A673 (cell line): ENCODE data around the gene DOCK4. TPM values are rescaled to one million over a fixed set of nuclear protein-coding genes. Genes with fewer than 3 reads are reported as not detected.

Experiments
- BruUV-seq: library from RNA; stranded (reverse); fragments of 400-500 nt; replicated peaks from 2 replicates; lab custom pipeline; 2021; lab: Mats Ljungman, UMichigan
- CTCF ChIA-PET: fragments of 300-600 bp; sonication (Branson Sonifier 250); formaldehyde crosslinking; loops from one replicate; lab custom pipeline; 2022; ENCODE audit warnings: antibody characterized with exemption; lab: Charles Lee
- POLR2A ChIA-PET: fragments of 300-600 bp; sonication (Branson Sonifier 250); formaldehyde crosslinking; loops from one replicate; lab custom pipeline; 2022; ENCODE audit warnings: antibody characterized with exemption; ENCODE audit not compliant: low non-redundant PET; lab: Charles Lee
- DNase-seq: peaks from one replicate; pipeline ENCODE4 v3.0.0-alpha.2; 2015; ENCODE audit warnings: low spot score
- H3K27ac ChIP-seq: fragments of 200-600 bp; sonication (generic); 2 replicates; pipeline ENCODE4 v1.5.1; 2016; ENCODE audit warnings: mixed run types, low read depth, mild to moderate bottlenecking, mixed read lengths, antibody characterized with exemption, low read length; ENCODE audit not compliant: poor library complexity, severe bottlenecking
- H3K27me3 ChIP-seq: fragments of 200-600 bp; sonication (generic); replicated peaks from 2 replicates; pipeline ENCODE4 v1.6.1; 2017; ENCODE audit warnings: mixed run types, low read depth, mild to moderate bottlenecking, mixed read lengths, antibody characterized with exemption, low read length; ENCODE audit not compliant: insufficient read depth, poor library complexity
- H3K36me3 ChIP-seq: fragments of 200-600 bp; sonication (generic); 2 replicates; pipeline ENCODE4 v1.6.1; 2016; ENCODE audit warnings: mixed run types, mild to moderate bottlenecking, mixed read lengths, antibody characterized with exemption, low read length; ENCODE audit not compliant: insufficient read depth, poor library complexity, severe bottlenecking
- H3K4me1 ChIP-seq: fragments of 200-600 bp; sonication (generic); 2 replicates; pipeline ENCODE4 v1.6.1; 2017; ENCODE audit warnings: mixed run types, mild to moderate bottlenecking, mixed read lengths, antibody characterized with exemption, low read length; ENCODE audit not compliant: insufficient read depth, poor library complexity, severe bottlenecking
- H3K4me3 ChIP-seq: fragments of 200-600 bp; sonication (generic); 2 replicates; pipeline ENCODE4 v1.5.1; 2016; ENCODE audit warnings: low read depth, mixed run types, mild to moderate bottlenecking, mixed read lengths, low read length; ENCODE audit not compliant: poor library complexity, severe bottlenecking
- H3K9me3 ChIP-seq: fragments of 200-600 bp; sonication (generic); 2 replicates; pipeline ENCODE4 v1.6.1; 2016; ENCODE audit warnings: mixed run types, low read depth, mild to moderate bottlenecking, mixed read lengths, antibody characterized with exemption, low read length; ENCODE audit not compliant: poor library complexity, severe bottlenecking
- CTCF ChIP-seq: fragments of 300-800, 200-600 bp; sonication (generic); conservative IDR thresholded peaks from 2 replicates; pipeline ENCODE4 v1.5.1; 2017; ENCODE audit warnings: low read depth, mild to moderate bottlenecking, antibody characterized with exemption, low read length, moderate library complexity, mixed read lengths
- EZH2 ChIP-seq: fragments of 200-600 bp; sonication (generic); IDR thresholded peaks from 2 replicates; pipeline ENCODE4 v1.6.1; 2017; ENCODE audit warnings: borderline replicate concordance, low read depth, mild to moderate bottlenecking, mixed read lengths, antibody characterized with exemption, low read length; ENCODE audit not compliant: poor library complexity, severe bottlenecking
- intact Hi-C: fragments of 100-400 bp; cut with micrococcal nuclease; formaldehyde crosslinking; loops from one replicate; pipeline ENCODE4 v1.10.0; 2022; ENCODE audit not compliant: unreplicated experiment
- total RNA-seq: library from RNA; stranded (reverse); gene quantifications from 2 replicates; pipeline ENCODE4 v1.2.3, GENCODE V29; 2021

The DOCK4 gene
- total RNA-seq, 1 experiment from 2014 or later: 28.5 TPM

- Histone ChIP-seq H3K4me1 (peaks cover 15% of the 10 kb centered on the region), H3K9me3 (peaks cover 13% of the 10 kb centered on the region), H3K36me3 (peaks cover 5% of the 10 kb centered on the region), H3K27me3 (no peaks in the 10 kb centered on the region), H3K27ac (no peak overlapping the region), H3K4me3 (no peak overlapping the region)
- no peak for TF ChIP-seq CTCF
- TF ChIP-seq EZH2: no peak
- no peak for DNase-seq
- POLR2A ChIA-PET: no interaction called here
- BruUV-seq: no TSS peak
- CTCF ChIA-PET: no interaction called here
- intact Hi-C loops: no loop called here
These were observed 366.9 kb downstream of the DOCK4 start for GRCh38 chr7:111839261-111839660.

- H3K4me3 ChIP-seq: no peak overlapping the region
These were observed 369.6 kb downstream of the DOCK4 start for GRCh38 chr7:111836592-111836991.

GRCh38 chr7:111835066-111835465, 371.1 kb downstream of the DOCK4 start:
- BruUV-seq: no TSS peak
- intact Hi-C loops: no loop called here
- ChIA-PET CTCF (interaction anchor here (1.3 kb wide), 1 partner anchor 71 kb away, joined by 3 read pairs; no protein-coding TSS in a partner anchor), POLR2A (no interaction called here)
- Histone ChIP-seq H3K36me3 (peaks cover 5% of the 10 kb centered on the region), H3K4me1 (peaks cover 37% of the 10 kb centered on the region), H3K9me3 (peaks cover 13% of the 10 kb centered on the region), H3K27ac (peak overlapping the region; percentile 72), H3K27me3 (no peaks in the 10 kb centered on the region), H3K4me3 (no peak overlapping the region)
- DNase-seq: peak; percentile 88
- TF ChIP-seq EZH2: no peak
- TF ChIP-seq CTCF: no peak

More at GRCh38 chr7:111836592-111836991, 369.6 kb downstream of the DOCK4 start:
- no peak overlapping the region for H3K27ac ChIP-seq
- TF ChIP-seq CTCF (no peak), EZH2 (no peak)
- DNase-seq: no peak
- intact Hi-C loops: no loop called here
- no TSS peak for BruUV-seq
- ChIA-PET CTCF (interaction anchor here (0.7 kb wide), 1 partner anchor 73 kb away, joined by 3 read pairs; no protein-coding TSS in a partner anchor), POLR2A (no interaction called here)
- H3K36me3 ChIP-seq: peaks cover 5% of the 10 kb centered on the region
- peaks cover 13% of the 10 kb centered on the region for H3K9me3 ChIP-seq
- H3K4me1 ChIP-seq: peaks cover 37% of the 10 kb centered on the region
- H3K27me3 ChIP-seq: no peaks in the 10 kb centered on the region
